Neural progenitor cell (in vitro differentiated cells): Measurements from ENCODE around the gene KRTAP5-5. TPM values are rescaled to one million over a fixed set of nuclear protein-coding genes. Genes with fewer than 3 reads are reported as not detected.

Experiments used
- DNase-seq: peaks from one replicate; pipeline ENCODE4 v3.0.0-alpha.2; 2016; ENCODE audit warnings: low spot score
- H2AFZ ChIP-seq: fragments of 200-600 bp; sonication (generic); replicated peaks from 2 replicates; pipeline ENCODE4 v1.6.1; 2016; ENCODE audit warnings: antibody characterized with exemption
- H3F3A ChIP-seq: fragments of 200-600 bp; sonication (generic); 2 replicates; pipeline ENCODE4 v1.6.1; 2016; ENCODE audit warnings: antibody characterized with exemption, low read depth
- H3K27ac ChIP-seq: fragments of 200-600 bp; sonication (generic); 2 replicates; pipeline ENCODE4 v1.5.1; 2016; ENCODE audit warnings: mild to moderate bottlenecking
- H3K27me3 ChIP-seq: fragments of 200-600 bp; sonication (generic); 2 replicates; pipeline ENCODE4 v1.6.1; 2016; ENCODE audit warnings: mild to moderate bottlenecking, moderate library complexity
- H3K36me3 ChIP-seq: fragments of 200-600 bp; sonication (generic); 2 replicates; pipeline ENCODE4 v1.5.1; 2016
- H3K4me1 ChIP-seq: fragments of 200-600 bp; sonication (generic); 2 replicates; pipeline ENCODE4 v1.6.1; 2016; ENCODE audit warnings: mixed run types
- H3K4me2 ChIP-seq: fragments of 200-600 bp; sonication (generic); 2 replicates; pipeline ENCODE4 v1.6.1; 2016
- H3K4me3 ChIP-seq: fragments of 200-600 bp; sonication (generic); 2 replicates; pipeline ENCODE4 v1.5.1; 2016
- H3K79me2 ChIP-seq: fragments of 200-600 bp; sonication (generic); 2 replicates; pipeline ENCODE4 v1.6.1; 2016; ENCODE audit warnings: low read depth
- H3K9ac ChIP-seq: fragments of 200-600 bp; sonication (generic); 2 replicates; pipeline ENCODE4 v1.6.1; 2016
- H3K9me3 ChIP-seq: fragments of 200-600 bp; sonication (generic); 2 replicates; pipeline ENCODE4 v1.5.1; 2016; ENCODE audit warnings: low read depth
- H4K20me1 ChIP-seq: fragments of 200-600 bp; sonication (generic); 2 replicates; pipeline ENCODE4 v1.6.1; 2016; ENCODE audit warnings: low read depth
- H3K27ac Mint-ChIP-seq: 3 replicates; pipeline ENCODE4 v1.8.0; 2021; ENCODE audit warnings: mixed read lengths
- H3K27me3 Mint-ChIP-seq: 2 replicates; pipeline ENCODE4 v1.8.0; 2022; ENCODE audit warnings: low read depth, mild to moderate bottlenecking, inconsistent platforms, moderate library complexity, mixed read lengths; ENCODE audit not compliant: insufficient read depth
- H3K36me3 Mint-ChIP-seq: 3 replicates; pipeline ENCODE4 v1.8.0; 2021; ENCODE audit warnings: mixed read lengths
- H3K4me1 Mint-ChIP-seq: 3 replicates; pipeline ENCODE4 v1.8.0; 2021; ENCODE audit warnings: mixed read lengths
- H3K4me3 Mint-ChIP-seq: 3 replicates; pipeline ENCODE4 v1.8.0; 2021; ENCODE audit warnings: mild to moderate bottlenecking, moderate library complexity, mixed read lengths
- H3K9me3 Mint-ChIP-seq: 3 replicates; pipeline ENCODE4 v1.8.0; 2020; ENCODE audit warnings: mixed read lengths
- CTCF ChIP-seq: fragments of 200-600 bp; sonication (generic); IDR thresholded peaks from 2 replicates; pipeline ENCODE4 v1.5.1; 2017; ENCODE audit warnings: antibody characterized with exemption, mild to moderate bottlenecking
- EZH2 ChIP-seq: fragments of 200-600 bp; sonication (generic); IDR thresholded peaks from 2 replicates; pipeline ENCODE4 v1.6.1; 2017; ENCODE audit warnings: antibody characterized with exemption, mild to moderate bottlenecking, moderate library complexity
- EZH2phosphoT487 ChIP-seq: fragments of 200-600 bp; sonication (generic); IDR thresholded peaks from 2 replicates; pipeline ENCODE4 v1.6.1; 2017; ENCODE audit warnings: antibody characterized with exemption
- total RNA-seq: library from RNA; depleted of rRNA; stranded (reverse); fragments of >200 nt; gene quantifications from 2 replicates; pipeline ENCODE4 v1.2.3, GENCODE V29; 2015; ENCODE audit warnings: low replicate concordance

The KRTAP5-5 gene
- total RNA-seq, 1 donor from 2014 or later: not detected

GRCh38 chr11:1640076-1640946 lies 10.7 kb downstream of the KRTAP5-5 start:
- no peaks in the 10 kb centered on the region for H3K36me3 Mint-ChIP-seq
- DNase-seq: peak; percentile 77
- Histone ChIP-seq H3K4me1 (no peaks in the 10 kb centered on the region), H3K4me2 (no peak overlapping the region), H2AFZ (no peak overlapping the region), H3K27ac (no peak overlapping the region), H3K27me3 (peaks cover 4% of the 10 kb centered on the region), H3K9me3 (no peaks in the 10 kb centered on the region), H3F3A (no peaks in the 10 kb centered on the region), H3K9ac (no peak overlapping the region), H3K36me3 (no peaks in the 10 kb centered on the region), H3K4me3 (no peak overlapping the region), H3K79me2 (no peaks in the 10 kb centered on the region), H4K20me1 (no peaks in the 10 kb centered on the region)
- H3K4me3 Mint-ChIP-seq: no peak overlapping the region
- no peak overlapping the region for H3K27ac Mint-ChIP-seq
- H3K9me3 Mint-ChIP-seq: no peaks in the 10 kb centered on the region
- peaks cover 7% of the 10 kb centered on the region for H3K4me1 Mint-ChIP-seq
- peaks cover 12% of the 10 kb centered on the region for H3K27me3 Mint-ChIP-seq
- no peak for TF ChIP-seq EZH2phosphoT487
- peak; percentile 96 for TF ChIP-seq CTCF

- DNase-seq: no peak
These were observed 11.5 kb downstream of the KRTAP5-5 start for GRCh38 chr11:1641096-1641495.

GRCh38 chr11:1642288-1643145 lies 12.9 kb downstream of the KRTAP5-5 start:
- Histone ChIP-seq H3K9me3 (no peaks in the 10 kb centered on the region), H3K27ac (no peak overlapping the region), H3K27me3 (peaks cover 4% of the 10 kb centered on the region), H3K4me3 (no peak overlapping the region), H3K79me2 (no peaks in the 10 kb centered on the region), H3K9ac (no peak overlapping the region), H3K4me1 (no peaks in the 10 kb centered on the region), H3F3A (no peaks in the 10 kb centered on the region), H2AFZ (no peak overlapping the region), H4K20me1 (no peaks in the 10 kb centered on the region), H3K36me3 (no peaks in the 10 kb centered on the region), H3K4me2 (no peak overlapping the region)
- Mint-ChIP-seq H3K27me3 (peaks cover 10% of the 10 kb centered on the region), H3K9me3 (no peaks in the 10 kb centered on the region), H3K4me1 (peaks cover 3% of the 10 kb centered on the region), H3K36me3 (no peaks in the 10 kb centered on the region), H3K27ac (no peak overlapping the region), H3K4me3 (no peak overlapping the region)
- no peak for DNase-seq
- no peak for TF ChIP-seq CTCF

More at GRCh38 chr11:1641096-1641495, 11.5 kb downstream of the KRTAP5-5 start:
- H3K27ac ChIP-seq: no peak overlapping the region
- Mint-ChIP-seq H3K36me3 (no peaks in the 10 kb centered on the region), H3K4me1 (peaks cover 3% of the 10 kb centered on the region), H3K4me3 (no peak overlapping the region), H3K27ac (no peak overlapping the region), H3K9me3 (no peaks in the 10 kb centered on the region), H3K27me3 (peaks cover 10% of the 10 kb centered on the region)
- H3K36me3 ChIP-seq: no peaks in the 10 kb centered on the region
- no peak overlapping the region for H3K9ac ChIP-seq
- no peak overlapping the region for H3K4me2 ChIP-seq
- no peaks in the 10 kb centered on the region for H3K79me2 ChIP-seq
- H3K4me1 ChIP-seq: no peaks in the 10 kb centered on the region
- H2AFZ ChIP-seq: no peak overlapping the region
- no peaks in the 10 kb centered on the region for H3F3A ChIP-seq
- H3K27me3 ChIP-seq: peaks cover 4% of the 10 kb centered on the region
- H3K9me3 ChIP-seq: no peaks in the 10 kb centered on the region
- no peak for TF ChIP-seq CTCF
- TF ChIP-seq EZH2: no peak
- TF ChIP-seq EZH2phosphoT487: no peak
- no peak overlapping the region for H3K4me3 ChIP-seq
- H4K20me1 ChIP-seq: no peaks in the 10 kb centered on the region
